LNCAP (cell line): ENCODE data around the gene CEP85.

ENCODE experiments used
- CTCF ChIP-seq: fragments of 450-650 bp; IDR thresholded peaks from 2 replicates; pipeline ENCODE4 v1.5.1; 2017; ENCODE audit warnings: mild to moderate bottlenecking

Gene CEP85

DNA sequence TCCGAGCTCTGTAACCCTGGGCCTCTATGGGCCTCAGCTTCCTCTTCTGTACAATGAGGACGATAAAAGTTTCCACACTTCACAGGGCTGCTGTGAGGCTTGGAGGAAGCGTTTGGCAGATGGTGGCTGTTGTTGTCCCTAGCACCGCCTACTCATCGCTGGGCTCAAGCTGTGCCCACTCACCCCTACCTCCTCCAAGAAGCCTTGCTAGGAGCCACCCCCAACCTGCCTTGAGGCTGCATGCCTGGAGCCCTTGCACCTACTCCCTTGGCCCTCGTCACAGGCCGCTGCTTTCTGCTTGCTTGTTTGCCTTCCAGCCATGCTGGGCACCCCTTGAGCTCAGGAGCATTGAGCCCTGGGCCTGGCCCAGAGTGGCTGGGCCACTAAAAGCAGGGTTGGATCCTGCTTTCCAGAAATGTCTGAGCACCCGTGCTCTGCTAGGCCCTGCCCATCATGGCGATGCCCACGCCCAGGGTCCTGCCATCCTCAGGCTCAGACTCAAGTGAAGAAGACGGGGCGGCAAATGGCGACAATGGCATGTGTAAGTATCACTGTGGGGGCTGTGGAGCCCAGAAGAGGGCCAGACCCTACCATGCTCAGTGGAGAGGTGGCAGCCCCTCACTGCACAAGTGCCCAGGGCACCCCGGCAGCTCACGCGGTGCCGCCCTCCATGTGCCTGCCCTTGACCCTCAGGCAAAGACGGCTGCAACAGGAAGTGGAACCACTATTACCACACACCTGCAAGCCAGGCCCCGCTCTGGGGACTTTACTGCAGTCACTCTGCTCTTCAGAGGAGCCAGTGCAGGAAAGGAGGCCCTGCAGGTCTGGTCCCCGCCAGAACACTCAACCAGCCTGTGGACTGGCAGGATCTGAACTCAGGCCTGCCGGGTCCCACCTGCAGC, 55.4 kb downstream of the CEP85 start:
- TF ChIP-seq CTCF = no peak

GRCh38 chr1:26290122-26290881, 56.3 kb downstream of the CEP85 start:
- TF ChIP-seq CTCF = no peak

GRCh38 chr1:26290882-26291261, 56.9 kb downstream of the CEP85 start:
- TF ChIP-seq CTCF = no peak

DNA sequence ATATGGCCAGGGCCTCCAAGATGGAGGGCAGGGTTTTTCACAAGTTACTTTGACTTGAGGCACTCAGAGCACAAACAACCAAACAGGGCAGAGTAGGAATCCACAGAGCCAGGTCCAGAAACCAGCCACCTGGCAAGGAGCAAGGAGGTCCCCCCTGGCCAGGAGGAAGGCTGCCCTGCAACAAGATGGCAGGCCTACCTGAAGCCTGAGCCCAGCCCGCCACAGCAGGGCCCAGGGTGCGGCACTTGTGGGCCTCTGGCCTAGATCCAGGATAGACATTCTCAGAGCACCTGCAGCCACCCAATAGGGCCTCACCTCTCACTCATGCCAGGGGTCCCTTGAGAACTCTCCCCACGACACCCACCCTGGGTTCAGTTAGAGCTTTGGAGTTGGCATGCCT, 57.4 kb downstream of the CEP85 start:
- TF ChIP-seq CTCF = no peak

DNA sequence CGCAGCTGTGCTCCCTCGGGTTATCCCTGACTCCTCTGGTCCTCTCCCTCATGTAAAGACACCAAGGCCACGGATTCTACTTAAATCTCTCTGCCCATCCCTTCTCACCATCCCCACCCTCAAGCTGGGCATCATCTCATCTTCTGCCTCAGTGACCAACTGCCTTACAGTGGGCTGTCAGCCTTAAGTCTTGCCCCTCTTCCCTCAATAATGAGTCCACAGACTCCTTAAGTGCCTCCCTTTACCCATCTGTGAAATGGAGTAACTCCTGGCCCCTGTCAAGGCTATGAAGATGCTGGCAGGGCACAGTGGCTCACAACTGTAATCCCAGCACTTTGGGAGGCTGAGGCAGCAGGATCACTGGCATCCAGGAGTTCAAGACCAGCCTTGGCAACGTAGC, 57.9 kb downstream of the CEP85 start:
- no peak for TF ChIP-seq CTCF

DNA sequence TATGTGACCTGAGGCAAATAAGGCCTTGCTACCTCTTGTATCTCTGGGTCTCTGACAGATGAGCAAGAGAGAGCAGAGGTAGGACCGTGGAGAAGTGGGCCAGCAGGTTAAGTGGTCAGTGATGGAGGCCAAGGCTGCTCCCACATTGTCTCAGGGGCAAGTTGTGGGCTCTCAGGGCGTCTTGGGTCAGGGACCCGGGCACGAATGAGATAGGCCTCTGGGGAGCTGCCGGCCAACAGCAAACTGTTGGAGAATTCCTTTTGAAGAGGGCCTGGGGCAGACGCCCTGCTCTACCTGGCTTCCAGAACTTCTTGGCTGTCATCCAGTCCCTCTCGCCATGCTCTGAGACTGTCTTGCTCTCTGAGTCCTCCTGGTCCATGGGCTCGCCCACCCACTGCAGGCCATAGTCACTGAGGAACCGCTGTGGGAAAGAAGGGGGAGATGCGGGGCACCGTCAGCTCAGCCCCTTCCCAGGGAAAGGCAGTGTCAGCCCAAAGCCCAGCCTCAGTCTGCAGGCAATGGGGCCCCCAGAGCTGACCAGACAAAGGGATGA, 60.0 kb downstream of the CEP85 start:
- TF ChIP-seq CTCF = no peak

GRCh38 chr1:26295194-26296138, 61.5 kb downstream of the CEP85 start:
- no peak for TF ChIP-seq CTCF
